Measurements from ENCODE around the gene PRKCA. TPM values are rescaled to one million over a fixed set of nuclear protein-coding genes. Genes with fewer than 3 reads are reported as not detected.

PRKCA gene
- total RNA-seq, 1 experiment from 2014 or later, result 29.6 TPM

DNA sequence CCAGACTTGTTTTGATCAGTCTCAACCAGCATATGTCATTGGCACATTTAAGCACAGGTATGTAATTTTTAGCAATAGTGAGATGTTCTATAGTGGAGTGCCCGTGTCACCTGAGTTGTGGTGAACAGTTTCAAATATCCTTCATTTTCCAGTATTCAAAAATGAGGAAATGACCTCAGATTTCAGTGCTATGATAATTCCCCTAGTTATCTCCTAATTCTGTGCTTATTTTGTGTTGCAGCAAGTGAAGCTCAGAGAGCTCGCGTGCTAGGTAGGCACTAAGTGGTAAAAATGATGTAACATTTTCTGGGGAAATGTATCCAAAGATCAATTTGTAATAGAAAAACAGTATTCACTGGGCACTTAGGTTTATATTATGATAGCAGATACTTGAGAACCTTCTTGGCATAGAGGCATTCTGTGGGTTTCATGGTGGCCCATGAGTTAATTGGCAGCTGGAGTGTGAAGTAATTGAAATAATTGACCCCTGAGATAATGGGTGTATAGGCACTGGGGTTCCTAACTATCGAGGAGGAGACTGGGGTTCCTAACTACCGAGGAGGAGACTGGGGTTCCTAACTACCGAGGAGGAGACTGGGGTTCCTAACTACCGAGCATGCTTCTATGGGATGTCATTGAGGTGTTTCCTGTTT lies 159.1 kb downstream of the PRKCA start:
- POLR2A ChIA-PET, result no interaction called here
- CTCF ChIA-PET, result no interaction called here
- H3K27me3 Mint-ChIP-seq (ENCODE audit: insufficient read depth, unreplicated experiment), result no peaks in the 10 kb centered on the region

DNA sequence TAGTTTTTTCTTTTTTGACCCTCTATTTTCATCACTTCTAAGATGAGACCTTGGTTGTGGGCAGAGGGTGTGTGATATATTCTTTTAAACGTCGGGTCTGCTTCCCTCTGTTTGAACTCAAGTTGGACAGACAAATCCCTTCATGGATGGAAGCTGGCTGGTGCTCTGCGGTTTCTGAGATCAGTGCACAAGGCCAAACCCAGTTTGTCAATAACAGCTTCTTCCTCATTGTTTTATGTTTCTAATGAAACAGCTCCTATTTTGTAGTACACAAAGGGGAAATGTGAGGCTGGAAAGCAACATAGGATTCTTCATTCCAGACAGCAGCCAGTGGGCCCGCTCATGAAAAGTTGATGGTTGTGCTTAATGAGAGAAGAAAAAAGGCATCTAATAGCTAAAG lies 159.6 kb downstream of the PRKCA start:
- H3K36me3 ChIP-seq (ENCODE audit: control insufficient read depth, insufficient read depth, low read length), result no peaks in the 10 kb centered on the region
- peaks cover 10% of the 10 kb centered on the region for H3K9me3 Mint-ChIP-seq (ENCODE audit: unreplicated experiment)
- BruUV-seq (replicated peaks), result no TSS peak
- peaks cover 13% of the 10 kb centered on the region for H3K4me1 Mint-ChIP-seq (ENCODE audit: low read depth, unreplicated experiment)
- H3K27ac Mint-ChIP-seq (ENCODE audit: unreplicated experiment), result no peak overlapping the region
- H3K4me3 ChIP-seq (ENCODE audit: low read depth, low read length), result no peak overlapping the region
- CTCF ChIA-PET, result no interaction called here
- no peaks in the 10 kb centered on the region for H3K27me3 Mint-ChIP-seq (ENCODE audit: insufficient read depth, unreplicated experiment)
- no peak overlapping the region for H3K4me3 Mint-ChIP-seq (ENCODE audit: unreplicated experiment)
- no peaks in the 10 kb centered on the region for H3K36me3 Mint-ChIP-seq (ENCODE audit: insufficient read depth, unreplicated experiment)
- intact Hi-C loops (cut with micrococcal nuclease; ENCODE audit: unreplicated experiment), result no loop called here
- no peaks in the 10 kb centered on the region for H3K9me3 ChIP-seq
- POLR2A ChIA-PET, result no interaction called here
- H3K4me1 ChIP-seq, result peaks cover 20% of the 10 kb centered on the region
- no peak for DNase-seq
- H3K27me3 ChIP-seq (replicated peaks; ENCODE audit: control insufficient read depth, insufficient read depth, low read length), result no peaks in the 10 kb centered on the region
- TF ChIP-seq, protein P1, sequence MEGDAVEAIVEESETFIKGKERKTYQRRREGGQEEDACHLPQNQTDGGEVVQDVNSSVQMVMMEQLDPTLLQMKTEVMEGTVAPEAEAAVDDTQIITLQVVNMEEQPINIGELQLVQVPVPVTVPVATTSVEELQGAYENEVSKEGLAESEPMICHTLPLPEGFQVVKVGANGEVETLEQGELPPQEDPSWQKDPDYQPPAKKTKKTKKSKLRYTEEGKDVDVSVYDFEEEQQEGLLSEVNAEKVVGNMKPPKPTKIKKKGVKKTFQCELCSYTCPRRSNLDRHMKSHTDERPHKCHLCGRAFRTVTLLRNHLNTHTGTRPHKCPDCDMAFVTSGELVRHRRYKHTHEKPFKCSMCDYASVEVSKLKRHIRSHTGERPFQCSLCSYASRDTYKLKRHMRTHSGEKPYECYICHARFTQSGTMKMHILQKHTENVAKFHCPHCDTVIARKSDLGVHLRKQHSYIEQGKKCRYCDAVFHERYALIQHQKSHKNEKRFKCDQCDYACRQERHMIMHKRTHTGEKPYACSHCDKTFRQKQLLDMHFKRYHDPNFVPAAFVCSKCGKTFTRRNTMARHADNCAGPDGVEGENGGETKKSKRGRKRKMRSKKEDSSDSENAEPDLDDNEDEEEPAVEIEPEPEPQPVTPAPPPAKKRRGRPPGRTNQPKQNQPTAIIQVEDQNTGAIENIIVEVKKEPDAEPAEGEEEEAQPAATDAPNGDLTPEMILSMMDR (IDR thresholded peaks at IDR 0.05; ENCODE audit: insufficient read depth in 1 of 2, low read depth in 1 of 2, low read length in 1 of 2, severe bottlenecking in 1 of 2, unreplicated experiment in 1 of 2), result no peak

More for the DNA sequence above, 159.1 kb downstream of the PRKCA start:
- H3K4me3 Mint-ChIP-seq (ENCODE audit: unreplicated experiment), result no peak overlapping the region
- DNase-seq, result no peak
- intact Hi-C loops (cut with micrococcal nuclease; ENCODE audit: unreplicated experiment), result no loop called here
- no peaks in the 10 kb centered on the region for H3K36me3 ChIP-seq (ENCODE audit: control insufficient read depth, insufficient read depth, low read length)
- no peaks in the 10 kb centered on the region for H3K9me3 ChIP-seq
- peaks cover 15% of the 10 kb centered on the region for H3K4me1 ChIP-seq
- TF ChIP-seq, protein P1 (IDR thresholded peaks at IDR 0.05; ENCODE audit: insufficient read depth in 1 of 2, low read depth in 1 of 2, low read length in 1 of 2, severe bottlenecking in 1 of 2, unreplicated experiment in 1 of 2), result no peak
- H3K27ac Mint-ChIP-seq (ENCODE audit: unreplicated experiment), result no peak overlapping the region
- peaks cover 5% of the 10 kb centered on the region for H3K36me3 Mint-ChIP-seq (ENCODE audit: insufficient read depth, unreplicated experiment)
- no peaks in the 10 kb centered on the region for H3K27me3 ChIP-seq (replicated peaks; ENCODE audit: control insufficient read depth, insufficient read depth, low read length)
- BruUV-seq (replicated peaks), result no TSS peak
- H3K4me3 ChIP-seq (ENCODE audit: low read depth, low read length), result no peak overlapping the region
- H3K9me3 Mint-ChIP-seq (ENCODE audit: unreplicated experiment), result peaks cover 14% of the 10 kb centered on the region
- H3K4me1 Mint-ChIP-seq (ENCODE audit: low read depth, unreplicated experiment), result peaks cover 9% of the 10 kb centered on the region

DNA sequence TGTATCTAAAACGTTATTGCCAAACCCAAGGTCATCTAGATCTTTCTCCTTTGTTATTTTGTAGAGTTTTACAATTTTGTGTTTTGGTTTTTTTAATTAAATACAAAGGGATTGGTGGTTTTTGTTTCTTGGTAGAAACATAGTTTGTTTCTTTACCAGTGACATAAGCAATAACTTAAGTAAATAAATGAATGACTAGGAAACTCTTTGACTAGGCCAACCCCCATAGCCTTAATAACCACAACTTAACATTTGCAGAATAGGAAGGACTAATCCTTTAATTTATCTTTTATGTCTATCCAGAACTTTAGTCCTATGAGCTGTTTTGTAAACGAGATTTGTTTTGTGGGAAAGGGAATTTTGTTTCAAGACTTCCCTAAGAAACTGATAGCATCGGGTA lies 162.5 kb downstream of the PRKCA start:
- intact Hi-C loops (cut with micrococcal nuclease; ENCODE audit: unreplicated experiment), result loop anchor here (5.0 kb wide), 1 partner anchor 102 kb away; no protein-coding TSS in a partner anchor
- Mint-ChIP-seq H3K36me3 (ENCODE audit: insufficient read depth, unreplicated experiment) (no peaks in the 10 kb centered on the region), H3K4me3 (ENCODE audit: unreplicated experiment) (no peak overlapping the region), H3K4me1 (ENCODE audit: low read depth, unreplicated experiment) (peaks cover 31% of the 10 kb centered on the region), H3K27ac (ENCODE audit: unreplicated experiment) (no peak overlapping the region), H3K9me3 (ENCODE audit: unreplicated experiment) (no peaks in the 10 kb centered on the region), H3K27me3 (ENCODE audit: insufficient read depth, unreplicated experiment) (no peaks in the 10 kb centered on the region)
- Histone ChIP-seq H3K27me3 (replicated peaks; ENCODE audit: control insufficient read depth, insufficient read depth, low read length) (no peaks in the 10 kb centered on the region), H3K36me3 (ENCODE audit: control insufficient read depth, insufficient read depth, low read length) (no peaks in the 10 kb centered on the region), H3K4me1 (peaks cover 43% of the 10 kb centered on the region), H3K9me3 (no peaks in the 10 kb centered on the region), H3K4me3 (ENCODE audit: low read depth, low read length) (no peak overlapping the region)
- CTCF ChIA-PET, result interaction anchor here (0.6 kb wide), 1 partner anchor 1181 kb away, joined by 6 read pairs; no protein-coding TSS in a partner anchor
- TF ChIP-seq, protein P1 (IDR thresholded peaks at IDR 0.05; ENCODE audit: insufficient read depth in 1 of 2, low read depth in 1 of 2, low read length in 1 of 2, severe bottlenecking in 1 of 2, unreplicated experiment in 1 of 2), result no peak
- BruUV-seq (replicated peaks), result no TSS peak
- POLR2A ChIA-PET, result interaction anchor here (0.7 kb wide), 2 partner anchors 31 to 273 kb away, joined by 3 read pairs; partner anchors contain the start of gene CEP112
- no peak for DNase-seq

All from Caco-2 (cell line).